Measurements from ENCODE around the gene FAM3B. TPM values are rescaled to one million over a fixed set of nuclear protein-coding genes. Genes with fewer than 3 reads are reported as not detected.

The FAM3B gene
- total and polyA plus RNA-seq, 2 experiments from 2014 or later: 35.4 to 49.7 TPM

DNA sequence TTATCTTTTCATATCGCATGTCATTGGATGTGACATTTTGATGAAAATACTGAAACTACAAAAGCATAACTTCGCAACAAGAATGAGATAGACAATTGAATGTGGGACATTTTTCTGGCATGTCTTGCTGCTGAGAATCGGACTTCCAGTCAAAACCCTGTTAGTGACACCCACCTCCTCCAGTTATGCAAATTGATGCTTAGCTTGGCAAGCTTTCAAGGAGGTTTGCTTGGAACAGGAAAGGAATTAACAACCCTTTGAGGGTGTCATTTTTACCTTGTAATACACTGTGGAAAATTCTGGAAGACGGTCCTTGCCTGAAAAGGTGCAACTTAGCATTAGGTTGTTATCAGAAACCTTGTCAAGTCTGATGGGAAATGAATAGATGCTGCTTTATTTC is 38.8 kb upstream of the FAM3B start:
- Histone ChIP-seq H3K9me3 (ENCODE audit: low read depth) (no peaks in the 10 kb centered on the region), H3K79me2 (no peaks in the 10 kb centered on the region), H3K36me3 (replicated peaks; ENCODE audit: insufficient read depth, low read depth) (no peaks in the 10 kb centered on the region), H3K4me1 (ENCODE audit: insufficient read depth) (no peaks in the 10 kb centered on the region), H3K9me2 (replicated peaks; ENCODE audit: insufficient read depth) (no peaks in the 10 kb centered on the region), H3K27me3 (no peaks in the 10 kb centered on the region), H3K27ac (no peak overlapping the region), H2AFZ (no peak overlapping the region), H3K4me3 (no peak overlapping the region), H3K4me2 (no peak overlapping the region), H4K20me1 (ENCODE audit: insufficient read depth, poor library complexity, severe bottlenecking) (no peaks in the 10 kb centered on the region)
- DNase-seq (ENCODE audit: low spot score): no peak
- WGBS (ENCODE audit: low lambda C conversion rate, missing lambda C conversion rate): 81% methylated on average over 4 of the region's 4 CpGs
- no peak for TF ChIP-seq EZH2 (IDR thresholded peaks at IDR 0.05; ENCODE audit: borderline replicate concordance)
- no peak for TF ChIP-seq EZH2phosphoT487 (IDR thresholded peaks at IDR 0.05; ENCODE audit: low read depth, severe bottlenecking, unreplicated experiment)
- TF ChIP-seq, protein P1, sequence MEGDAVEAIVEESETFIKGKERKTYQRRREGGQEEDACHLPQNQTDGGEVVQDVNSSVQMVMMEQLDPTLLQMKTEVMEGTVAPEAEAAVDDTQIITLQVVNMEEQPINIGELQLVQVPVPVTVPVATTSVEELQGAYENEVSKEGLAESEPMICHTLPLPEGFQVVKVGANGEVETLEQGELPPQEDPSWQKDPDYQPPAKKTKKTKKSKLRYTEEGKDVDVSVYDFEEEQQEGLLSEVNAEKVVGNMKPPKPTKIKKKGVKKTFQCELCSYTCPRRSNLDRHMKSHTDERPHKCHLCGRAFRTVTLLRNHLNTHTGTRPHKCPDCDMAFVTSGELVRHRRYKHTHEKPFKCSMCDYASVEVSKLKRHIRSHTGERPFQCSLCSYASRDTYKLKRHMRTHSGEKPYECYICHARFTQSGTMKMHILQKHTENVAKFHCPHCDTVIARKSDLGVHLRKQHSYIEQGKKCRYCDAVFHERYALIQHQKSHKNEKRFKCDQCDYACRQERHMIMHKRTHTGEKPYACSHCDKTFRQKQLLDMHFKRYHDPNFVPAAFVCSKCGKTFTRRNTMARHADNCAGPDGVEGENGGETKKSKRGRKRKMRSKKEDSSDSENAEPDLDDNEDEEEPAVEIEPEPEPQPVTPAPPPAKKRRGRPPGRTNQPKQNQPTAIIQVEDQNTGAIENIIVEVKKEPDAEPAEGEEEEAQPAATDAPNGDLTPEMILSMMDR (IDR thresholded peaks at IDR 0.05; ENCODE audit: poor library complexity): no peak

DNA sequence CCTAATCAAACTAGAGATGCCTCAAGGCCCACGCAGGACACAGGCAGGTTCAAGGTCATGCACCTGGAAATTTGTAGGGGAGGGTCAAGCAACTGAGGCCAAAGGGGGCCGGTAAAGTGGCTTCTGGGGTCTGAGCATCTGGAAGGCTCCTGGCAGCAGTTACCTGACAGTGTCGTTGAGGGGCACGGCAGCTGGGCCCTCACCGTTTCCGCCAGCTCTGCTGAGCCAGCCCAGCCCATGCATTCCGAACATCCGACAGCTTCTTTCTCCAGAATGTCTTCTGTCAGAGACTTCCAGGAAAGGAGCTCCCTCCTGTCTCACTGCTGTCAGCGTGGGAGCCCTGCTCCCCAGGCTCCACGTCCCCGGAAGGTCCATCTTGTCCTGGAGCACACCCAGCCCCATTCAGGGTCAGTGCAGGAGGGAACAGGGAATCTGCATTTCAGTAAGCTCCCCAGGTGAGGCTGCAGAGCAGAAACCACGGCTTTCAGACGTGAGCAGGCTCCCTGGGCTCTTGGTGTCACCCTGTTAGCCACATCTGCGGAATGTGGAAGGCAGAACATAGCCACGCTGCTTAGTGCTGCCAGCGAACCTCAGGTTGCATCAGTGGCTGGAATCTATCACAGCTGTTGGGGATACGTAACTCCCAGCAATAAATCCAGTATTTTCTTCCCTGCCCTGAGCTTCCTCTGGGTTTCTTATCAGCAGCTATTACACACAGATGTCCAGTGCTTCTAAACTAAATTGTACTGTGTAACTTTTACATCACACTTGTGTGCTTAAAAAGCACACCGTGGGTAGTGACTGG is 36.3 kb upstream of the FAM3B start:
- H3K27me3 ChIP-seq: no peaks in the 10 kb centered on the region
- TF ChIP-seq, protein P1 (IDR thresholded peaks at IDR 0.05; ENCODE audit: poor library complexity): no peak
- TF ChIP-seq EZH2phosphoT487 (IDR thresholded peaks at IDR 0.05; ENCODE audit: low read depth, severe bottlenecking, unreplicated experiment): no peak
- H3K9me3 ChIP-seq (ENCODE audit: low read depth): no peaks in the 10 kb centered on the region
- H3K79me2 ChIP-seq: no peaks in the 10 kb centered on the region
- no peaks in the 10 kb centered on the region for H3K36me3 ChIP-seq (replicated peaks; ENCODE audit: insufficient read depth, low read depth)
- no peak overlapping the region for H2AFZ ChIP-seq
- H3K27ac ChIP-seq: no peak overlapping the region
- H3K4me3 ChIP-seq: no peak overlapping the region
- WGBS (ENCODE audit: low lambda C conversion rate, missing lambda C conversion rate): 63% methylated on average over 18 of the region's 18 CpGs
- no peaks in the 10 kb centered on the region for H4K20me1 ChIP-seq (ENCODE audit: insufficient read depth, poor library complexity, severe bottlenecking)
- no peak overlapping the region for H3K4me2 ChIP-seq
- no peaks in the 10 kb centered on the region for H3K4me1 ChIP-seq (ENCODE audit: insufficient read depth)
- H3K9me2 ChIP-seq (replicated peaks; ENCODE audit: insufficient read depth): no peaks in the 10 kb centered on the region
- peak; percentile 59 for DNase-seq (ENCODE audit: low spot score)

DNA sequence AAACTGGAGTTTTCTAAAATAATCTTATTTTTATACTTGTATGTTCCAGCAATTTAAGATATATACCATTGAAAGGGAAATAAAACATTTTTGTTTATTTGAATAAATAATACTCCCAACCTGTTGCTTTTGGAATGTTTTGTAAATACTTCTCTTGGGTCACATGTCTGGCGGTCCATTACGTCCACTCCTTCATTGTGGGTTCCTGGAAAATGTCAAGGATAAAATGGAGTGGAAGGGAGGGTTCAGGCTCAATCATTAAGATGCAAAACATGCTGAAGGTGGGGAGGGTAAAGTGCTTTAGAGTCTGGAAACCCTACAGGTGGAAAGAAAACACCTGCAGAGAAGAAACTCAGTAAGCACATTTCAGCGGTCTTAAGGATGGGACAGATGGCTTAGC is 34.2 kb upstream of the FAM3B start:
- no peak for DNase-seq (ENCODE audit: low spot score)
- no peak overlapping the region for H2AFZ ChIP-seq
- no peaks in the 10 kb centered on the region for H3K36me3 ChIP-seq (replicated peaks; ENCODE audit: insufficient read depth, low read depth)
- H3K79me2 ChIP-seq: no peaks in the 10 kb centered on the region
- no peak overlapping the region for H3K4me3 ChIP-seq
- H3K27ac ChIP-seq: no peak overlapping the region
- H4K20me1 ChIP-seq (ENCODE audit: insufficient read depth, poor library complexity, severe bottlenecking): no peaks in the 10 kb centered on the region
- no peaks in the 10 kb centered on the region for H3K9me2 ChIP-seq (replicated peaks; ENCODE audit: insufficient read depth)
- H3K9me3 ChIP-seq (ENCODE audit: low read depth): no peaks in the 10 kb centered on the region
- no peaks in the 10 kb centered on the region for H3K4me1 ChIP-seq (ENCODE audit: insufficient read depth)
- H3K27me3 ChIP-seq: no peaks in the 10 kb centered on the region
- no peak for TF ChIP-seq EZH2phosphoT487 (IDR thresholded peaks at IDR 0.05; ENCODE audit: low read depth, severe bottlenecking, unreplicated experiment)
- TF ChIP-seq, protein P1 (IDR thresholded peaks at IDR 0.05; ENCODE audit: poor library complexity): no peak
- no peak for TF ChIP-seq EZH2 (IDR thresholded peaks at IDR 0.05; ENCODE audit: borderline replicate concordance)
- no peak overlapping the region for H3K4me2 ChIP-seq
- 64% methylated on average over 3 of the region's 3 CpGs for WGBS (ENCODE audit: low lambda C conversion rate, missing lambda C conversion rate)
